ENCODE data around the gene EBPL.

DNA sequence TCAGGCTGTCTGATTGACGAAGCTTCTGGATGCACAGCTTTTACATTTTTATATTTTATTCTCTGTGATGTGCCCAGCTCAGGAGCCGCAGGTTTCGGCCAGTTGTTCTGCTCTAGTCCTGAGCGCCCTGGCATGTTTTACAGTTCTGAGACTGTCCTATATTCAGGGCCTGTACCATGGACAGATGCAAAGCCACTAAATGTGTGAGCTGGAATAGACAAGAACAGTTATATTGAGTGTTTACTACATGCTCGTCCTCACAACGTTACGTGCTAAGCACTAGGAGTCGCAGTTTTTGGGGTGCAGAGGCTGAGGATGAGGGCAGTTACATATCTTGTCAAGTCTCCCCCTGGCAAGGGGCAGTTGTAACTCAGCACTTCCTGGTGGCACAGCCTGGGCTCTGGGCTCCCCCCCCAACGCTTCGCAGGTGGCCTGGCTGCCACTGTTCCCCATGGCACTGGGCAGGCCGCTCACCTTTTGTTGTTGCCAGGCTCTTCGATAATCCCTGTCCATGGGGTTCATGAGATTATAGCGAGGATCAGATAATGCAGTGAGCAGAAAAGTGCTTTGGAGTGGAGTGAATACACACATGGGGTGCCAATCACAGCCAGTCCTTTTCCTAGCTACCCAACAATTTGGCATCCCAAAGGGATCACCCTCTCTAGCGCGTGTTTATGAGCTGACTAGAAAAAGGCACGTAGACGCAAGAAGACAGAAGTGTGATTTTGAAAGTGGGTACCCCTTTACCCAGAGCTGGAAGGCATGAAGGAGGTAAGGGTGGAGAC is 39.5 kb downstream of the EBPL start:
- TF ChIP-seq CTCF (IDR thresholded peaks at IDR 0.05): no peak
- no peak for TF ChIP-seq POLR2A (IDR thresholded peaks at IDR 0.05)
